HFFc6 (cell line): Measurements from ENCODE around the gene OPCML. TPM values are rescaled to one million over a fixed set of nuclear protein-coding genes. Genes with fewer than 3 reads are reported as not detected.

Experiments
- DNase-seq: peaks from one replicate; pipeline ENCODE4 v3.0.0-alpha.2; 2018
- H3K27ac Mint-ChIP-seq: 2 replicates; pipeline ENCODE4 v1.8.0; 2020; ENCODE audit warnings: mild to moderate bottlenecking, mixed read lengths
- H3K27me3 Mint-ChIP-seq: 2 replicates; pipeline ENCODE4 v1.8.0; 2021; ENCODE audit warnings: mild to moderate bottlenecking, moderate library complexity, mixed read lengths; ENCODE audit not compliant: insufficient read depth
- H3K36me3 Mint-ChIP-seq: 2 replicates; pipeline ENCODE4 v1.8.0; 2021; ENCODE audit warnings: low read depth, mixed read lengths
- H3K4me1 Mint-ChIP-seq: 2 replicates; pipeline ENCODE4 v1.8.0; 2020; ENCODE audit warnings: low read depth, mixed read lengths
- H3K4me3 Mint-ChIP-seq: 2 replicates; pipeline ENCODE4 v1.8.0; 2020; ENCODE audit warnings: mild to moderate bottlenecking, moderate library complexity, mixed read lengths
- H3K9me3 Mint-ChIP-seq: 2 replicates; pipeline ENCODE4 v1.8.0; 2020; ENCODE audit warnings: mild to moderate bottlenecking, mixed read lengths
- total RNA-seq, 6 experiments: library from RNA; stranded (reverse); fragmentation: NEBNext Ultra II Directional; extraction: Animal tissue kit (Norgen Biotek cat#: 25700); gene quantifications; 2 replicates in 1 of 6; 3 replicates in 5 of 6; pipeline ENCODE4 v1.2.3, GENCODE V29; 2021
- TF ChIP-seq, protein P1 (sequence below): fragments of 200-600 bp; sonication (generic); IDR thresholded peaks from 2 replicates; pipeline ENCODE4 v1.5.0; 2021; ENCODE audit warnings: antibody characterized with exemption, mild to moderate bottlenecking

OPCML gene
- total RNA-seq, 6 experiments from 2014 or later = 0.11 to 1.7 (median 0.33) TPM

DNA sequence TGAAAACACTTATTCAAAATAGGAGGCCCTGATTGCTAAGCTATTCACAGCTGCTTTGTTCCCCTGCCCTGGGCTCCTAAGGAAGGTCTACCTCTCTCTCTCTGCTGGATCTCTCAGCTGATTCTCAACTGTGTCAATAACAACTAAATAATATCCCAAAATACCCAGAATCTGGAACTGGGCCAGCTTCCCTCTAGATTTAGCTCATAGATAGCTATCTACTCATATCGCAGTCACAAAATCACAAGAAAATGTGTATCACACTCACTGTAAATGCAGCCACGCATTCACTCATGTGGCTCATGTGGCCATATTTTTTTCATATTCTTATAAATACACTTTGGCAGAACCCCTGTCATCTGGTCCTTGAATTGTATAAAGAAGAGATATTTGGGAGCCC is 555.1 kb downstream of the OPCML start:
- H3K9me3 Mint-ChIP-seq = no peaks in the 10 kb centered on the region; the same call in 1 of the 2 replicates
- H3K4me1 Mint-ChIP-seq = no peaks in the 10 kb centered on the region
- no peaks in the 10 kb centered on the region for H3K36me3 Mint-ChIP-seq
- H3K4me3 Mint-ChIP-seq = no peak overlapping the region
- H3K27me3 Mint-ChIP-seq = peaks cover 11% of the 10 kb centered on the region; the same call in 1 of the 2 replicates
- TF ChIP-seq, protein P1, sequence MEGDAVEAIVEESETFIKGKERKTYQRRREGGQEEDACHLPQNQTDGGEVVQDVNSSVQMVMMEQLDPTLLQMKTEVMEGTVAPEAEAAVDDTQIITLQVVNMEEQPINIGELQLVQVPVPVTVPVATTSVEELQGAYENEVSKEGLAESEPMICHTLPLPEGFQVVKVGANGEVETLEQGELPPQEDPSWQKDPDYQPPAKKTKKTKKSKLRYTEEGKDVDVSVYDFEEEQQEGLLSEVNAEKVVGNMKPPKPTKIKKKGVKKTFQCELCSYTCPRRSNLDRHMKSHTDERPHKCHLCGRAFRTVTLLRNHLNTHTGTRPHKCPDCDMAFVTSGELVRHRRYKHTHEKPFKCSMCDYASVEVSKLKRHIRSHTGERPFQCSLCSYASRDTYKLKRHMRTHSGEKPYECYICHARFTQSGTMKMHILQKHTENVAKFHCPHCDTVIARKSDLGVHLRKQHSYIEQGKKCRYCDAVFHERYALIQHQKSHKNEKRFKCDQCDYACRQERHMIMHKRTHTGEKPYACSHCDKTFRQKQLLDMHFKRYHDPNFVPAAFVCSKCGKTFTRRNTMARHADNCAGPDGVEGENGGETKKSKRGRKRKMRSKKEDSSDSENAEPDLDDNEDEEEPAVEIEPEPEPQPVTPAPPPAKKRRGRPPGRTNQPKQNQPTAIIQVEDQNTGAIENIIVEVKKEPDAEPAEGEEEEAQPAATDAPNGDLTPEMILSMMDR = no peak
- no peak for DNase-seq
- no peak overlapping the region for H3K27ac Mint-ChIP-seq

DNA sequence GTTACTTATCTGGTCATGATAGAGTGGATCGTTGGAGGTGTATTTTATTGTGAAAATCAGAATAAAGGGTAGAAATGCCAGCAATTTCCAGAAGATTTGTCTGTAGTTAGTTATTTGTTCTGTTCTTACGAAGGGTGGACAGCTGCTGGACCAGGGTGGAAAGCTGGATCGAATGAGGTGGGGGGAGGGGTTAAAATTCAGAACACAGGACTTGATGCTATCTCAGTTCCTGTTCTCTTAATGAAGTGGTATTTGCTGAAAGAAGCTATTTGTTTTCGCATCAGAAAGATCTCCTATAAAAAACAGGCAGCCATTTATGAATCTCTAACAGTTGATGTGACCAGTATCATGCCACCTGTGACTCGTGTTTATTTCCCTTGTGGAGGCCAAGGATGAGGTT is 556.2 kb downstream of the OPCML start:
- TF ChIP-seq, protein P1 = no peak

DNA sequence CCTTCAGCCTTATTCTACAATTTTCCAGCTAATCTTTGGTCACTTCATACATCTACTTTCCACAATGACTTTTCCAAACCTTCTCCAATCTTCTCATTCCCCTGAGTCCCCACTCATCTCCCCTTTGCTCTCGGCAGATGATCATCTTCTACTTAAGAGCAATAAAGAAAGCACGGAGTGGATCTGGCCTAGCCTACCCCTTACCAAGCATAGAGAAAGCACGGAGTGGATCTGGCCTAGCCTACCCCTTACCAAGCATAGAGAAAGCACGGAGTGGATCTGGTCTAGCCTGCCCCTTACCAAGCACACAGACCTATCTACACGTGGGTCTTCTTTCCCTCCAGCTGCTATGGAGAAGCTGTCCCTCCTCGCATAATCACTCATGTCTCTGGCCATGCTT is 558.6 kb downstream of the OPCML start:
- peaks cover 12% of the 10 kb centered on the region; the same call in 1 of the 2 replicates for H3K27me3 Mint-ChIP-seq
- no peaks in the 10 kb centered on the region for H3K4me1 Mint-ChIP-seq
- no peaks in the 10 kb centered on the region for H3K36me3 Mint-ChIP-seq
- no peak for DNase-seq
- no peak overlapping the region for H3K27ac Mint-ChIP-seq
- TF ChIP-seq, protein P1 = no peak
- H3K4me3 Mint-ChIP-seq = no peak overlapping the region
- H3K9me3 Mint-ChIP-seq = no peaks in the 10 kb centered on the region; the same call in 1 of the 2 replicates

More for the DNA sequence above, 556.2 kb downstream of the OPCML start:
- DNase-seq = no peak
- peaks cover 12% of the 10 kb centered on the region; the same call in 1 of the 2 replicates for H3K27me3 Mint-ChIP-seq
- no peak overlapping the region for H3K27ac Mint-ChIP-seq
- H3K9me3 Mint-ChIP-seq = no peaks in the 10 kb centered on the region; the same call in 1 of the 2 replicates
- no peaks in the 10 kb centered on the region for H3K4me1 Mint-ChIP-seq
- no peaks in the 10 kb centered on the region for H3K36me3 Mint-ChIP-seq
- H3K4me3 Mint-ChIP-seq = no peak overlapping the region

DNA sequence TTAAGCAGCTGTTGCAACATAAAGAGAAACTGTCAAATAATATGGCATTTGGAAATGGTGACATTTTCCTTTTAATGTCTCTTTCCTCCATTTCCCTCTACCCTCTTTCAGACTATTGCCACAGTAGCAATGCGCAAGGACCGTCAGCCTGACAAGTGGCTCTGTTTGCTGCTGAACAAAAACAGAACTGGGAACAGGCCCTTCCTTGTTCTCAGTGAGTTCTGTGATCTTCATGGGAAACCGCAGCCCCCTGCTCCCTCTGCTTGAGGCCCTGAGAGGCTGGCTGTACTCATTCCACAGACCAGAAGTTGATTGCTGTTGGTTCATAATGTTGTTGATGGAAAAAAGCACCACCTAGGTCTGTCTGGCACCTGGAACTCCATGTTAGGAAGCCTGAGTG is 559.7 kb downstream of the OPCML start:
- no peaks in the 10 kb centered on the region for H3K4me1 Mint-ChIP-seq

DNA sequence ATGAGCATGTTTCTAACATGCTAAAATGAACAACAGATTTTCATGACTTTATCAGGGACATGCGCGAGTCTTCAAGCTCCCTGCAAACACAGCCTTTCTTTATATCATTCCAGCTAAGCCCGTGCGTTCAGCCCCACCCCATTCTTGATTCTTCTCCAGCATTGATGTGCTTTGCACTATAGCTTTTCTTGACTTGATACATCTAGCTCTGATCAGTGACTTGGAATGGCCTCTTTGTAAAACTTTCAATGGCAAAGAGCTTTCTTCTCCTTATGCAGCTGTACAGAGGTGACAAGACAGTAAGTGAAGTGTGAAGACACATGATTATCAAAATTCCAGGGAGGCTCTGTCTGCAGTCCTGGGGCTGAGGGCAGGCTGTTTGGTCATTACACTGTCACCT is 561.0 kb downstream of the OPCML start:
- Mint-ChIP-seq H3K9me3 (no peaks in the 10 kb centered on the region; the same call in 1 of the 2 replicates), H3K4me1 (no peaks in the 10 kb centered on the region), H3K4me3 (no peak overlapping the region), H3K36me3 (no peaks in the 10 kb centered on the region), H3K27ac (no peak overlapping the region), H3K27me3 (peaks cover 15% of the 10 kb centered on the region; the same call in 1 of the 2 replicates)
- no peak for DNase-seq
- TF ChIP-seq, protein P1 = no peak

More for the DNA sequence above, 559.7 kb downstream of the OPCML start:
- TF ChIP-seq, protein P1 = no peak
- no peak for DNase-seq
- H3K4me3 Mint-ChIP-seq = no peak overlapping the region
- H3K9me3 Mint-ChIP-seq = no peaks in the 10 kb centered on the region; the same call in 1 of the 2 replicates
- H3K27ac Mint-ChIP-seq = no peak overlapping the region
- H3K27me3 Mint-ChIP-seq = peaks cover 15% of the 10 kb centered on the region; the same call in 1 of the 2 replicates
- no peaks in the 10 kb centered on the region for H3K36me3 Mint-ChIP-seq
